Measurements from ENCODE around the gene CFAP99.

Gene CFAP99

DNA sequence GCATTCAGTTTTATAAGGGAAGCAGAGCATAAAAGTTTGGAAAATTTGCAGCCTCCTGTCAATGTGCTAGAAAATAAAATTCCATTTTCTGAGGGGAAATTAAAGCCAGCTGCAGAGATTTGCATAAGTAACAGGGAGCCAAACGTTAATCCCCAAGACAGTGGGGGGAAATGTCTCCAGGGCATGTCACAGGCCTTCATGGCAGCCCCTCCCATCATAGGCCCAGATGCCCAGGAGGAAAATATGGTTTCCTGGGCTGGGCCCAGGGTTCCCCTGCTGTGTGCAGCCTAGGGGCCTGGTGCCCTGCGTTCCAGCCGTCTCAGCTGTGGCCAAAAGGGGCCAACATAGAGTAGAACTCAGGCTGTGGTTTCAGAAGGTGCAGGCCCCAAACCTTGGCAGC is 59.5 kb downstream of the CFAP99 start:
- DNase-seq: no peak

DNA sequence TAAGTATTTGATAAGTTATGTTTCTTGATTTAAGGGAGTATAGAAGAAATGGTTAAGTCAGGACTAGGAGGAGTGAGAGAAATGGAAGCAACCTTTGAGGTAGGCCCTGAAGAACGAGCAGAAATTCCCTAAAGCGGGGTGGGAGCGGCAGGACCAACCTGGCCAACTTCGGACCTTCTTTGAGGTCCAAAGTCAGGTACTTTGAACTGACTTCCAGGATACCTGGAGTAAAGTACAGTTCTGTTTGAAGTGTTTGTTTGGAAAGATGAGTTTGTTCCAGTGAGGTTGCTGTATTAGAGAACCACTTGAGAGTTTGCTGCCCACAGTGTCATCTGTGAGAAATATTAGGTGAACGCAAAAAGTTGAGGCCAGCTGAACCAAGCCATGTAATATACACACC is 61.9 kb downstream of the CFAP99 start:
- no peak for DNase-seq

DNA sequence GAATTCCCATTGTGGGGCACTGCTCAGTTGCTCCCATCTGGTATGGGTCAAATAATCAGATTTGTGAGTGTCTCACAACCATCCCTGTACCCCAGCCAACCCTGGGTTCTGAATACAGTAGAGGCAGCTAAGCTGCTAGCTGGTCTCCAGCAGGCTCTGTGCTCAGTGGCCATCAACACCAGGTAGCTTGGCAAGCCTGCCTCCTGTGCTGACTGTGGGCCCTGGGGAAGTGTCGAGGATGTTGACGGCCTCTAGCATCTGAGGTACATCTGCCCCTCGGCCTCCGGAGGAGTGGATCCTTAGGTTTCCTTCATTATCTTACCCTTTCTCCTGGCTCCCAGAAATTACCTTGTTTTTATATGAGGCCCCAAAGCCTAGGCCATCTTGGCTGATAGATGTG is 63.4 kb downstream of the CFAP99 start:
- no peak for DNase-seq

DNA sequence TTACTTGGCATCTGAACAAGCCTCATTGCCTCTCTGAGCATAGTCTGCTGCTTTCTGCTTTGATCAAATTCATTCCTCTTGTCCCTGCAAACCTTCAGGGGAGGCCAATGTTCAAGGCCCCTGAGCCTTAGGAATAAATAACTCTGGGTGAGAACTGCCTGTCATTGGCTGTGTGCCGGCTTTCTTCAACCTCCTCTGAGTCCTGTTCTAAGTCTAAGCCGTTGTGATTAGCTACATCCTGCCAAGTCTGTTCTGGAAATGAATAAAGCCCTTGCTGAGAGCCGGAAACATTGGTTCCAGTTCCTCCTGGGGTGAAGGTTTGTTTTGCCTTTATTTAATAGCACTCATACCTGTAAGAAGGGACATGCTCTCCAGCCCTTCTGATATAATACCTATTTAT is 63.9 kb downstream of the CFAP99 start:
- peak in 1 of 2 experiments; percentile 17 for DNase-seq

DNA sequence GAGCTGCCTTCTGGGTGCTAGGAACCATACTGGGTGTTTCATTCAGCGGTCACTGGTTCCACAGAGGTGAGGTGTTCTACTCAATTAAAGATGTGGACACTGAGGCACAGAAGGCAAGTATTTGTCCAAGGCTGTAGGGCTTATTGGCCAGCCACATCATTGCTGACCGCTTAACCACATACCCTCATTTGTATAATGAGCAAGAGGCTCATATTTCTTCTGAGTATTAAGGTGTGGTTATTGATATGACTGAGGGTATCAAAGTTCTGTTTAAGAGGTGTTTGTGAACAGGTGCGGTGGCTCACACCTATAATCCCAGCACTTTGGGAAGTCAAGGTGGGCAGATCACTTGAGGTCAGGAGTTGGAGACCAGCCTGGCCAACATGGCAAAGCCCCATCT is 64.5 kb downstream of the CFAP99 start:
- no peak for DNase-seq

DNA sequence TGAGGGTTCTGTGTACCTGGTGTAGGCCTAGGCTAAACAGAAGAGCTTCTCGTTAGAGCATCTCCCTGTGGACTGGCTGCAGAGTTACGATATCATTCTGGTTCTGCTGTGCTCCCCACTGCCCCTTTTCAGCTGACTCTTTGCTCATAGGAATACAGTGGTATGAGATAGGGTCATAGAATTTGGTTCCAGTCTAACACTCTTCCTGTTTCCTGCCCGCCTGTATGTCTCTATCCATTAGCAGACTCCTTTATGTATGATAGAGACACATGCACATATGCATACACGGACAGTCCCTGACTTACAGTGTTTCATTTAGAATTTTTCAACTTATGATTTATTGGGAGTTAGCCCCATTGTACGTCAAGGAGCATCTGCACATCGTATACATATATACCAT is 65.4 kb downstream of the CFAP99 start:
- DNase-seq: no peak

DNA sequence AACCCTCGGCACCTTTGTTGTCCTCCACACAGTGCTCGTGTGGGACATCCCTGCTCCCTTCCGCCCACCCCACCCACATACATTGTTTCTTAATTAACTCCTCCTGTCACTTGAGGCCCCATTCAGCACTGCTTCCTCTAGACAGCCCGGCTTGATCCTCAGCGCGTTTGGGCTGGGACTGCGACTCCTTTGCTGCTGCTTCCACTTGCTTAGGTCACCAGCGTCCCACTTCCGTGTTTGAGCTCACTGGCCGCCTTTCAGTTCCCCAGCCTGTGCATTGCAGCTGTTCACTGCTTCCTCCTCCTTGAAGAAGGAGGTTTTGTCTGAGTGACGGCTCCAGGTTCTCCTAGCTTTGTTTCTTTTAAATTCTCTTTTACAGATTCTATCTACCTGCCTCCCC is 66.2 kb downstream of the CFAP99 start:
- no peak for DNase-seq

DNA sequence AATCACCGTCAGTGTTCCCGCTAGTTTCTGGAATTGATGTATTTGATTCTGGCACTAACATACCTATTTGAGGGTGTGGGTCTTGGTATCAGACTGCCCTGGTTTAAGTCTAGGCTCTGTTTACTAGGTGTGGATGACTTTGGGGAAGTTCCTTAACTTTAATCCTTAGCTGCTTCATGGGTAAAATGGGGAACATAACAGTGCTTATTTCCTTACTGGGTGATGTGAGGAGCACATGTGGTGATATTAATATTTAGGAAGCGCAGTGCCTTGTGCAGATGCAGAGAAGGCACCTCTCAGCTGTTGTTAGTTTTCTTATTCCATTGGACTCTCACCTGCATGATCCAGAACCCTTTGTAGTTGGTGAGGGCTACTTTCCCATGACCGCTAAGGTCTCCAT is 67.2 kb downstream of the CFAP99 start:
- no peak for DNase-seq

DNA sequence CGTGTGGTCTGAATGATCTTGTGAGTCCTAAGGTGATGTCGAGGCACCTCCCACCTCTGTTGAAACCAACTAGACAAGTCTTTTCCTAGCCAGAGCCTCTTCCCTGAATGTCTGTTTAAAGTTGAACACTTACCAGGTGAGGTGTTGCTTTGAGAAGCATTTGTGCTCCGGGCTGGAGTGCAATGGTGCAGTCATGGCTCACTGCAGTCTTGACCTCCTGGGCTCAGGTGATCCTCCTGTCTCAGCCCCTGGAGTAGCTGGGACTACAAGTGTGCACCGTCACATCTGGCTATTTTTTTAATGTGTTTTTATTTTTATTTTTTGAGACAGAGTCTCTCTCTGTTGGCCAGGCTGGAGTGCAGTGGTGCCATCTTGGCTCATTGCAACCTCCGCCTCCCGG is 68.2 kb downstream of the CFAP99 start:
- no peak for DNase-seq

DNA sequence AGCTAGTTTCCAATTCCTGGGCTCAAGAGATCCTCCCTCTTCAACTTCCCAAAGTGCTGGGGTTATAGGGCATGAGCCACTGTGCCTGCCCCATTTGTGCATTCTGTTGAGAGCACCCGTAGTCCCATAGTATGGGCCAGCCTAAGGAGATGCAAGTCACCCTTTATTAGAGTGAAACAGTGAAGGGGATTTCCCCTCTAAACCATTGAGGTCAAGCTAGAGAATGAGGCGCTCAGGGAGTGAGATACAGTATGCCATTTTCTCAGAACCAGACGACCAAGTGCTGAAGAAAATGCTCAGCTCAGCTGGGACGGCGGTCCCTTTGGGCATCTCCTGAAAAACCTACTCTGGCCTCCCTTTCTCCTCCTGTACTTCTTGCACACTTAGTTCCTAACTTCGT is 68.9 kb downstream of the CFAP99 start:
- DNase-seq: no peak

DNA sequence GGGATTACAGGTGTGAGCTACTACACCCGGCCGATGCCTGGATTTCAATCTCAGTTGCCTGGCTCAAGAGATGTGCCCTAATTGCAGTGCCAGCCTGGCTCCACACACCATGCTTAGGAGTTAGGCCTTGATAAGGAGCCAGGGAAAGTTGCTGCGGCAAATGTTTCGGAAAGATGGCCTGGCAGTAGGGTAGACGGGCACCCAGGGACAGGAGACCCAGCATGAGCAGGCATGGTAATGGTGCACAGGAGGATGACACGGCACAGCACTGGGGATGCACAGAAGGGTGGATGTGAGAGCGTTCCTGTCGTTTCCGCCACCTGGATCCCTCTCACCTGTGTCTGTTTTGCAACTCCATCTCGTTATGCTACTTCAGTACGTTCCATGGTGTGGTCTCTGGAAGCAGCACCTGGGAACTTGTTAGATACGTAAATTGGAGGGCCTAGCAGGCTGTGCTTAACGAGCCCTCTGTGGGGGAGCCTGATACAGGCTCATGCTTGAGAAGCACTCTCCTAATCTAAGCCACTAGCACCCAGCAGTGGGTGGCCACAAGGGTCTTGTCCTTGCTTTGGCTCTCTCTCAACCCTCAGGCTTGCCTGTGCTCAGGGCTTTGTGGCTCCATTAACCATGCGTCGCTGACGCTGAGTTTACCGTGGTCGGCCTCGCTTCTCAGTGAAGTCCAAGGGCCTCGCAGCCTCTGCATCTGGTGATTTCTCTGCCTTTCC is 70.5 kb downstream of the CFAP99 start:
- no peak for DNase-seq

DNA sequence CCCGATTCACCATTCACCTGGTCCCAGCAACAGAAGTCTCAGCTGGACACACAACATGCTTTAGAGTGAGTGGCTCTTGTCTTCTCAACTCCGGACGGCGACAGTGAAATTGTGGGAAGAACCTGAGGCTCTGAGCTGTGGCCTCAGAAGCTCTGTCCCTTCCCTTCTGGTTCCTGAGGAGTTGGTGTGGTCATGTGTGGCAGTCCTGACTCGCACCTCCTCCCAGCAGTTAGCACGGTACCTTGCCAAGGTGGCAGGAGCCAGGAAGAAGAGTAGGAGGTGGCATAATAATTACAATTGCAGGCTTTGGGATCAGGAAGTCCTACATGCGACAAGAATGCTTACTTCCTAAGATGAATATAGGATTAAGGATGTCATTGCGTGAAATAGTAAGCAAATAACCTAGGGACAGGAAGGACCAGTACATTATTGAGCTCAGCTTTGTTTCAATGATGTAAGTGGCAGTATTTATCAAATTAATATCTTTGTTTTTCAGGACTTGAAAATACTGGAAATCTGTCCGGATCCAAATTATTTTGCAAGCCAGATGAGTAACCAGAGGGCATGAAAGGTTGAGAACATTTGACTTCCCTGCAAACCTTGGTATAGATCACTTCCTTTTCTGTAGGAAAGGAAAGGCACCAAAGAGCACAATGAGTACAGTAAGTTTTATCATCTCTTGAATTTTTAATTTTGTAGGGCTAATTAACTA is 71.2 kb downstream of the CFAP99 start:
- no peak for DNase-seq

DNA sequence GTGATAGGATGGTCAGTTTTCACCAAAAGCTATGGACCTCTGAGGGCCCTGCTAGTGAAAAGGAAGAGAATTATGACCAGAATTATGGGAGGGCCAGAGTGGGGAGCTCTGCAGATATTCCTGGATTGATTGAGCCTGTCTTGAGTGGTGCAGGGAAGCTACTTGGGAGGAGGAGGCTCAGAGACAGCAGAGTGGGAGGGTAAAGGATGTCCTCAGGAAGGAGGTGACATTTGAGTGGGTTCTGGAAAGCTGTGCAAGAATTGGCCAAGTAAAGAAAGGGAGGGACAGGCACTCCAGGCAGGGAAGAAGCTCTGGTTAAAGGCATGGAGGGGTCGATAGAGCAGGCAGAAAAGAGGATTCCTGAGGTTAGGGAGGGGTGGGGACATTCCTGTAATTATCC is 74.2 kb downstream of the CFAP99 start:
- DNase-seq: no peak

DNA sequence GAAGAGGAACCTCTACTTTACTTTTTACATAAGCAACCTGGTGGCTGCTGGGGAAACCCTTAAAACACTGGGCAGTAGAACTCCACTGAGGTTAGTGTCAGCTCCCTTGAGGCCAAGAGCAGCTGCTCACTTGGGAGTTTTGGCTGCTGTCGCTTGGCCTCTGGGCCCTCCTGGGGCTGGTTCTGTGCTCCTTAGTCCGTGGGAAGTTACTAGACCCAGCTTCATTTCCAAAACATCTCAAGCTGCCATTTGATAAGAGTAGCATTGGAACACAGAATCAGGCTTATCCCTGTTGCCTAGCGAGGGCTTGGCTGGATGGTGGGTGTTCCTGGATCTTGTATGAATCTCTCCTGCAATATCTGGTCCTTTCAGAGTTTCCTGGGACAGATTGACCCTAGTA is 76.2 kb downstream of the CFAP99 start:
- DNase-seq: no peak

DNA sequence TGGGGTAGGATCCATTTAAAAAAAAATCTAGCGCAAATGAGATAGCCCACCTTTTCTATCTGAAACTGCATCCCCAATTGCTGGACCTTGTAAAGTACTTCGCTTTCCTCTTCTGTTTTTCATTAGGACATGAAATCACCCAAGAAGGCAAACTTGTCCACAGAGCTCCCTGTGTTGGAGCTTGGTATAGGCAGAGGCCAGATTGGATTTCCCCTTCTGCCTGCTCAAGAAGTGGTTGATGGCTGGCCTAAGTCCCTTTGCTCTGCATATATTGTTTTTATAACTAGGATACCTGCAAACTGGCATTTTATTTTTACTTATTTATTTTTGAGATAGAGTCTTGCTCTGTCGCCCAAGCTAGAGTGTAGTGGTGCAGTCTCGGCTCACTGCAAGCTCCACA is 78.6 kb downstream of the CFAP99 start:
- DNase-seq: no peak

DNA sequence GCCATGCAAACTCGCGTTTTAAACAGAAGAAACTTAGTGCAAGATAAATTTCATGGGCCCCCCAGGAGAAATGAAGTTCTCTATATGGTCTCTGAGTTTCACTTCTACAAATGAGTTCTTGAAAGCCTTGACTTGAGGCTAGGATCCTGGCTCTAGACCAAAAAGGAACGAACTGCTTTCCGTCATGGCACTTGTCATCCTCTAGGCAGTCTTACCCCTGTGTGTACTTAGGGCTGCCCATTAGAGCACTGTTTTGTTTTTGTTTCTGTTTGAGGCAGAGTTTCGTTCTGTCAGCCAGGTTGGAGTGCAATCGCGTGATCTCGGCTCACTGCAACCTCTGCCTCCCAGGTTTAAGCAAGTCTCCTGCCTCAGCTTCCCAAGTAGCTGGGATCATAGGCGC is 79.2 kb downstream of the CFAP99 start:
- DNase-seq: no peak

DNA sequence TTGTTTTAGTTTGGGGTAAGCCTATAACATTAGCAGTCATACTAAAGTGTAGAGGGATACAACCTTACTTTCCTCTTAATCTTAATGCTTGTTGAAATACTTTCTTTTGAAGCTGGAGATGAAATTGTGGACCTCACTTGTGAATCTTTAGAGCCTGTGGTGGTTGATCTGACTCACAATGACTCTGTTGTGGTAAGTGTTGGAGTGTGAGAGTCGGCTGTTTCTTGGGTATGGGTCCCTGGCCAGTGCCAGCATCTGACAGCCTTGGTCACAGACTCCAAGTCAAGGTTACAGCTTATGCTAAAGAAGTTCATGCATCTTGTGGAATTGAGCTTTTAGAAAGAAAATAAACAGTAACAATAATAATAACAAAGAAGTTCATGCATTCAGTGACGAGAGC is 81.8 kb downstream of the CFAP99 start:
- DNase-seq: no peak

DNA sequence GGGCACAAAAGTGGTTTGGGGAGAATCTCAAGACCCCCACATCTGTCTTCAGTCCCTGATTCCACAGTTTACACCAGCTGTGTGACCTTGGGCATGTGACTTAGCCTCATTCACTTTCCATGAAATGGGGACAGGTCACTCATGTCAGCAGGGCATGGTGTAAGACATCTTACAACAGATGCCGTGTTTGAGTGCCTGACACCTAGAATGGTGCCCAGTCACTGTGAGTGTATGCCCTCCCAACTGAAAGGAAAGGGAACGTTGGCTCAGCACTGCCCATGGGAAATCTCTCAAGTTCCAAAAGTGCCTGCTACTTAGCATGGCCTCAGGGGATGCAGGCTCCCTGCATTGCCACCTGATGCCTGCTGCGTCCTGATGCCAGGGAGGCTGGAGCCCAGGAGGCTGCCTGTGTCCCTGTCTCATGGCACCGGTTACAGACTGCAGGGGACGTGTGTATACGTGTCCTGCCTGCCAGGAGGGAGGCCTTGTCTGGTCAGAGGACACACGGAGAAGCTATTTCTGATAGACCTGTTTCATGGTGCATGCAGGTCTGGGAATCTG is 82.4 kb downstream of the CFAP99 start:
- DNase-seq: no peak

DNA sequence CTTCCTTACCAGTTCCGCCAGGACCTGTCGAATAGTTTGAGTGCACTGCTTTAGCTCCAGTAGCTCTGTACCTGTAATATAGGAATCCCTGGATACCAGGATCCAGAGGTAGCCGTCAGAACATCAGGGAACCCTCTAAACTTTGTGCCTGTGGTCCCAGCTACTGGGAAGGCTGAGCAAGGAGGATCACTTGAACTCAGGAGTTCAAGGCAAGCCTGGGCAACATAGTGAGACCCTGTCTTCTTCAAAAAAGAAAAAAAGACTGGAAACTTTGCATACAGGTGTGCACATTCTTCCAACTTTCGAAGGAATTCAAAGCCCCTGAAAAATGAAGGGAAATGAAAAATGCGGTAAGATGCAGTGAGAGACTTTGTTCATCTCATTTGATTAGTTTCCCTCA is 85.1 kb downstream of the CFAP99 start:
- no peak for DNase-seq

DNA sequence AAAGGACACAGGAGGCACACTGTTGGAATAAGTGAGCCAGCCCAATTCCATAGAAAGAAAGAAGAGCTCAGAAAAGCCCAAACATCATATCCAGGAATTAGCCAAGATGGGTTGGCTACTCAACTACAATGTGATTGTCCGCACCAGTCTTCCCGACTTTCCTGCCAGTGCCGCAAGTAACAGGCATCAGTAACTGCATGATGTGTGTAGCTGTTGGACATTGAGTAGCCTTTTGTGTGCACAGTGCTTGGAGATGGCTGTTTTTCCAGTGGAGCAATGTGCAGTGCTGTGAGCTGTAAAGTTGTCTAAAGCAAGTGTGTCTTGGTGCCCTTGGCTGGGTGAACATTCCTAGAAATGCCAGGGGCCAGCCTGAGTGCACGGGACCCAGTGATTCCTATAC is 88.5 kb downstream of the CFAP99 start:
- no peak for DNase-seq

DNA sequence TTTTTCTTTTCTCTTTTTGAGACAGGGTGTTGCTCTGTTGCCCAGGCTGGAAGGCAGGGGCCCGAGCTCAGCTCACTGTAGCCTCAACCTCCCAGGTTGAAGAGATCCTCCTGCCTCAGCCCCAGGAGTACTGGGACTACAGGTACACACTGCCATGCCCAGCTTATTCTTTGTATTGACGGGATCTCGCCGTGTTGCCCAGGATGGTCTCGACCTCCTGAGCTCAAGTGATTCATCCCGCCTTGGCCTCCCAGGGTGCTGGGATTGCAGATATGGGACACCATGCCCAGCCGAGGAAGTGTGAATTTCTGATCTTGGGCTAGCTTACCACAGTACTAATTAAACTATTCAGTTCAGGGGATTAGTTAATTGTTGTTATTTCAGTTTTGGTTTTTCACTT is 89.1 kb downstream of the CFAP99 start:
- no peak for DNase-seq

DNA sequence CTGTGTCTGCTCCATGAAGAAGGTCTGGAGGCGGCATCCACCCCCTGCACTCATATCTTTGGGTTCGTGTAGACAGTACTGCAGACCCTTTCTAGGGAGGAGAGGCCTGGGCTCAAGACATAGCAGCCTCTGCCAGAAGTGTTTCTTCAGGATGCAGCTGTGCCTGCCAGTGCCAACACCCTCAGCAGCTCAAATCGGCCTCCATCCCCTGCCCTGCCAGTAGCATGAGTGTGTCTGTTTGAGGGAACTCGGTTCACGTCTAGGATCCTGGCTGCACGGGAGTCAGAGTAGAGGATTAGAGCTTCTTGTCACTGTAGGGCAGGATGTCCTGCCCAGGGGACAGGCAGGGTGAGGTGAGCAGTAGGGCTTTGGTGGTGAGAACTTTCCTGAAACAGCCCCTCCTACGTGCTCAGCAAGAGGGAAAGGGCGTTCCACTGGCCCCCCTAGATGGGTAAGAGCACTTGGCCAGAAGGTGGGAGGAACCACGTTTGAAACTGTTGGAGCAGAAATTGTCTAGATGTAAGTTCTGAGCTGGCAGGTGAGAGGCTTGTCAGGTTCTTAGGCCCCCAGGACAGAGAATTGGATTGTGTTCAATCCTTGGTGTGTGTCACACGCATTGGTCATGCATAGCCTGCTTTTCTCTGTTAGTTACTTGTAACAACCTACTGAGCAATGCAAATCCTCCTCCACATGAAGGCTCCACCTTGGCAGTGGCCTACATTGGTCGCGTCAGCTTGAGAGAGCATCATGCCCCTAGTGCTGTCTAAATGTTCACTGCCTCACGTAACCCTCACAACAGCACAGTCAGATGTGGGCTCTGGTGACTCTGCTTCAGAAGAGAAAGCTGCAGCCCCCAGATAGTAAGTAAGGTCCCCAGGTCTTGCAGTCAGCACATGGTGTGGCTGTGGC is 91.8 kb downstream of the CFAP99 start:
- DNase-seq: no peak

DNA sequence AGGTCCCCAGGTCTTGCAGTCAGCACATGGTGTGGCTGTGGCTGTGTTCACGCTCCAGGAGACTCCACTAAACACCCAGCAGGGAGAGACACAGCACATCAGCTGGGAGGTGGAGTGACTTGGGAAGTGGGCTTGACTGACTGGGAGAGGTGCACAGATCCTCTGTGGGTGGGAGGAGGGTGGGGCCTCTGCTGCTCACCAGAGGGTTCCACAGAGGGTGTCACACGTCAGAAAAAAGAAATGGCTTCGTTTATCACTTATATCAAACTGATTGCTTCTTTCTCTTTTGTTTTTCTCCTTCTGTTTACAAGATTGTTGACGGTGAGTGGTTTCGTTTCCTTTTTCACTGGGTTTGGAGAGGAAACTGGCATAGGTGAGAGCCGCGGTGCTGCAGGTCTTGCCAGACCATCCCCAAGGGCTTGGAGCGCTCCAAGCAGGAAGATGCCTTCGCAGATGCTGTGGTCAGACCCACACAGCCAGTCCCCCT is 92.9 kb downstream of the CFAP99 start:
- DNase-seq: no peak
